GM18508 (cell line): ENCODE data around the gene HOXB4.

ENCODE experiments used
- ATAC-seq: cut with Tn5 transposase; IDR thresholded peaks from one replicate; pipeline ENCODE4 v1.9.1; 2021; ENCODE audit warnings: moderate number of reproducible peaks; ENCODE audit not compliant: insufficient read depth, unreplicated experiment

Gene HOXB4

DNA sequence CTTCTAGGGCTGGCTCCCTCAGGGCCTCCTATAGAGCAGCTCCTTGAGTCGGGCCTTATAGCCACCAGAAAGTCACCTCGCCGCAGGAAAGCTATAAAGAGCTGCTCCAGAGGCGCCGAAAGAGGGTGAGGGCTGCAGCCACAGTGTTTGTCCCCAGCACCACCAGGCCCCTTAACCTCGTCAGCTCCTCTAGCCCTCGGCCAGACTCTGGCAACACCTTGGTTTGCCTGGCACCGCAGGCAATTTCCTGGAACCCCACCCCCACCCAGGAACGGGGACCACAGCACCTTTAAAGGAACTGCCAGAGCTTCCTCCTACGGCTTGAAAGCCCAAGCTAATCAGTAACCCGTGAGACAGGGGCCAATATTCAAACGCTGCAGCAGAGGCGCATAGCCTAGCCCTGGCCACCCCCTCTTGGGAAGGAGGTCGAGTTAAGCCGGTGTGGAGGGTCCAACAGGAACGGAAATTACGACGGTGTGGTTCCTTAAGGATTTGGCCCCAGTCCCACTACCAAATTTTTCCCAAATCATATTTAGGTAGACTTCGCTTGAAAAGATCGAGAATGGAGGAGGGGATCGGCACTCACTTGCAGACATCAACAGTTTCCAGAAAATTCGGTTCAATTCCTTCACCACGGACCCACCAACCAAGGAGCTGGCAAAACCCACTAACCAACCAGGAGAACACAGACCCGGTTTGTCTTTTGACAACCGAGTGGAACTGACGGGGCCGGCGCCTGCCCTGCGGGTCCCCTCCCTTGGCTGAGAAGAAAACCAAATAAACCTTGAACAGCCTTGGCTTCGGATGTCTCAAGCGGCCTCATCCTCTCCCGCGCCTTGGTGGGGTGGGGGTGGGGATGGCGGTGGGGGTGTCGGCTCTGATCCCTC, 23.6 kb upstream of the HOXB4 start:
- ATAC-seq: no peak

DNA sequence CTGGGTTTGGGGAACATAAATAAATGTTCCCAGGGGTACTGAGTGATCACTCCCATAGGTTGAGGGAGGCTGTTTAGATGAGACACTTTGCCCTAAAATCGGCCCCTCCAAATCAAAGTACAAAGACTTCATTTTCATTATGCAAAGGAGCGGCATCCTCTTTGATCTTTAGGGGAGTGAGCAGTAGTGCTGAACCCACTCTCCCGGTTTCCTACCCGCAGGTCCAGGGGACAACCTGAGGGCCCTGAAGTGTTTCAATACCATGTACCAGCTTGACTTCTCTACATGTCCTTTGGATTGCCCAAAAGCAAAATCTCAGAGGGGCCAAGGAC, 23.0 kb upstream of the HOXB4 start:
- ATAC-seq: no peak

DNA sequence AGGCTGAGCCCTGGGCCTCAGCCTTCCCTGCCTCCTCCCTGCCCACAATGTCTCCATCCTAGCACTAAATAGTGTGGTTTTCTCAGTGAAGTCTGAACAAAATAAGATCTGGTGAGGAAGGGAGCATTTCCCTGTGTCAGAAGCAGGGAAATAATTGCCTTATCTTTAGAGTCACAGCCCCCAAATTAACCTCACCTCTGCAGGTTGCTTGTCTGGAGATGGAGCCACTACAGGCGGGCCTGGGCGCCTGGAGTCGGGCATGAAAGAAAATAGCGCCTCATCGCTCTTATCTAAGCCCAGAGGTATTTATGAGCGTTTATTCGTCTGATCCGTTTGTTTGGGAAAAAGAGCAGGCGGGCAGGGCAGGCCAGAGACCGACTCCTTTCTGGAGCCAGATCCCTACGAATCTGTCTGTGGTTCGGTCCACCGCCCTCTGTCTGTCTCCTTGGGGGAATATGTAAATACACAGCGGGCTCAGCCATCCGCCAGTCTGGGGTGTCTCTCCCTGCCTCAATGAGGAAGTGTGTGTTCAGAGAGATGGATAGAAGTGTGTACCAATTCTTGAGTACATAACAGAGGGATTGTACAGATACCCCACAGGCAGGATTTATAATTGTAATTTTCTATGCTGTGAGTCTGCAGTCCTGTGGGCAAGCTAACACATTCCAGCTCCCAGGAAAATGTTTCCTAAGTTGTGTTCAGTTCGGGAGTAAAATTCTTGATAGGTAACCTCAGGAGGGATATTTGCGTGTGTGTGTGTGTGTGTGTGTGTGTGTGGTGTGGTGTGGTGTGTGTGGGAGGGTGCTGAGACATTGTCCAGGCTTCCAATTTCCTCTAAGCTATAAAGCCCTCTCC, 22.3 kb upstream of the HOXB4 start:
- no peak for ATAC-seq

DNA sequence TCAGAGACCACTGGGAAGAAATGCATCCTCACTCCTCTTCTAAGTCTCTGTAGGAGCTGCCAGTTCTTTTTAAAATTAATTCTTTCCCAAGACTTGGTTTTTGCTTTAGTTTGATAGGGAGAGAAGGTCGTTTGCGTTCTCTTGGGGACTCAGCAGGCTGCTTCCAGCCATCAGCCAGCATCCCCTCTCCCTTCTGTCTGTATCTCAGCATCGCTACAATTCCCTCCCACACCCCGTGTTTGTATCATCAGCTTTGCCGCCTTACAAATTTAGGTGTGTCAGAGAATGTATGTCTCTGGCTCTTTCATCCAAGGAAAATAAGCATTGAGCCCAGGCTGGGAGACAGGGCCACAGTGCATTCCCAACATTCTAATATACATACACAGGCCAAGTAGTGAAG, 21.2 kb upstream of the HOXB4 start:
- ATAC-seq: no peak

DNA sequence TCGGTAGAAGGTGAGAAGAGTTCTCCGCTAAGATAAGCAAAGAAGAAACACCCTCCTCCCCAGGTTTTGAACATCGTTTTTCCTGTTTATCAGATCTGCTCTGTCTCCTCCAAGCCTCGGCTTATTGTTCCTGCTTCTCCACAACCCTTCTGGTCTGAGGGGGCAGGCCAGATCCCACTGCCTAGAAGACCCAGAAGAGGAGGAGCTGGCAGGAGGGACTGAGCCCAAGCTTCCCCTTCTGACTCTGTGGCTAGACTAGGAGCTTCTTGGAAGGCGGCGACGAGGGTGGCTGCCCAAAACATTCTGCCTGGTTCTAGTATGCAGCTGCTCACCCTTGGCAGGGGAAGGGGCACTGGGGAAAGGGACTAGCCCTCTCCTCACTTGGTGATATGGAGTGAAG, 20.6 kb upstream of the HOXB4 start:
- no peak for ATAC-seq

DNA sequence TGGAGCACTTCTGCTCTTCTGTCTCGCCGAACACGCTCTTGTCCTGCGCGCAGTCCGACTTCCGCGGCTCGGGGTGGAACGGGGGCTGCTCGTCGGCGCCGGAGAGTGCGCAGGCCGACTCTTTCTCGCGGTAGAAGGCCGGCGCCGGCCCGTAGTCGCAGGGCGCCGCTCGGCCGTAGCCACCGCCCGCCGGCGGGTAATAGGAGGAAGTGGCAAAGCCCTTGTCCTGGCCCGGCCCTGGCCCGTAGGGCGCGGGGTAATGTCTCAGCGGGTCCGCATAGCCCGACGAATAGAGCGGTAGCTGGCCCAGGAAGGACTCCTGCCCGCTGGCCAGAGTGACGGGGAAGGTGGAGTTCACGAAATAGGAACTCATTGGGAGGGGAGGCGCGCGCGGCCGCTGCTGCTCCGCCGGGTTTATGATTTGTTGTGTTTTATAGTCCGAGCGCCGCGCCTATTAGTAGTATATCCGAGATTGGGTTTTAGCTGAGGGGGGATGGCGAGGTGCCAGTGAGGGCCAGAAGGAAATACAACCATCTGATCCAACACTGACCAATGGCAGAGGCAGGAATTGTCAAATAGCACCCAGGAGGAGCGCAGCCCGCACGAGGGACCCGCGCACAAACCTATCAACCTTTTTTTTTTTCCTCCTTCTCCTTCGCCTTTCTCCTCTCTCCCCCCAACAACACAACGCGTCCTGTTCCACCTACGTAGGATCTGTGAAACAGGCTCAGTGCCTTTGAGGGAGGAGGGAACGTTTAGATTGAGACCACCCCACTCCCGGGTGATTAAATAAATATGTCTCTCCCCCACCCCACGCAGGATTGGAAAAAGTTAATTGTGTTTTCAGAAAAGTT, 19.9 kb upstream of the HOXB4 start:
- ATAC-seq: no peak

DNA sequence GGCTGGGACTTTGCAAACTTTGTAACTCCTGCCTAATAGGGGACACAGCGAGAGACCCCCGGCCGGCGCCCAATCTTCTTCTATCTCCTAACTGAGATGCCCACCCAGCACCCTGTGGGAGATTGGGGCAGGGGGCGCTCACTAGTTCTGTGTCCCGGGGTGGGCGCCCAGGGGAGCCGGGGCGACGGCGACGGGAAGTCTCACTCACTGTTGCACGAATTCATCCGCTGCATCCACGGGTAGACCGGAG, 19.3 kb upstream of the HOXB4 start:
- ATAC-seq: no peak

DNA sequence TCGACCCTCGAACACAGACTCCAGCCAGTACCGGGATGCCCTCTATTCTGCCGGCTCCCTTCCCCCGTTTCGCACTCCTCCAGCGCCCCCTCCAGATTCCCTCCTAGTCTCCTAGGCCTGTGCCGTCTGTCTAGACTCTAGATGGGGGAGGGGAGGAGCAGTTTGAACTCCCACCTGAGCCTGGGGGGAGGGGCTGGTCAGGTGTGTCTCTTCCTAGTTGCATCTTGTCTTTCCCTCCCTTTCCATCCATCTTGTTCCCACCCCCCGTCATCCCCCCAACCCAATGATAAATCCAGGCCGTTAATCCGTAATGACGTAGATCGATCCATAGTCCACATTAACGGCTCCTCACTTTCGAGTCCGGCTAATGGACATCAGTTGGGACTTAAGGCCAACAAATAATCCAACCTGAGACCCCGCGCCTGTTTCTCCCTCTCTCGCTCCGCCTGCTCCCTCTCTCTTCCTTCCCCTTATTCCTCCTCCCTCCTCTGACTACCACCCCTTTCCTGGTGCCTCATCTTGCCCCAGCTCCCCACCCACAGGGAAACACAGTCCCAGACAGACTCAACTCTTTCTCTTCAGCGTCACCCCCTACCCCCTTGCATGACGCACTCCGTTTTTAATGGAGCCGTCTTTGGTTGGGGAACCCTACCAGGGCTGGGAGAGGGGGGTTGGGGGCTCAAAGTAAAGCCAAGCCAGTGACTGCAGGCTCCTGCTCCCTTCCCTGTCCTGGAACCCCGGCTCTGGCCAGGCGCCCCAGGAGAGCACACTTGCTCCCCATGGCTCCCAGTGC, 18.8 kb upstream of the HOXB4 start:
- no peak for ATAC-seq

DNA sequence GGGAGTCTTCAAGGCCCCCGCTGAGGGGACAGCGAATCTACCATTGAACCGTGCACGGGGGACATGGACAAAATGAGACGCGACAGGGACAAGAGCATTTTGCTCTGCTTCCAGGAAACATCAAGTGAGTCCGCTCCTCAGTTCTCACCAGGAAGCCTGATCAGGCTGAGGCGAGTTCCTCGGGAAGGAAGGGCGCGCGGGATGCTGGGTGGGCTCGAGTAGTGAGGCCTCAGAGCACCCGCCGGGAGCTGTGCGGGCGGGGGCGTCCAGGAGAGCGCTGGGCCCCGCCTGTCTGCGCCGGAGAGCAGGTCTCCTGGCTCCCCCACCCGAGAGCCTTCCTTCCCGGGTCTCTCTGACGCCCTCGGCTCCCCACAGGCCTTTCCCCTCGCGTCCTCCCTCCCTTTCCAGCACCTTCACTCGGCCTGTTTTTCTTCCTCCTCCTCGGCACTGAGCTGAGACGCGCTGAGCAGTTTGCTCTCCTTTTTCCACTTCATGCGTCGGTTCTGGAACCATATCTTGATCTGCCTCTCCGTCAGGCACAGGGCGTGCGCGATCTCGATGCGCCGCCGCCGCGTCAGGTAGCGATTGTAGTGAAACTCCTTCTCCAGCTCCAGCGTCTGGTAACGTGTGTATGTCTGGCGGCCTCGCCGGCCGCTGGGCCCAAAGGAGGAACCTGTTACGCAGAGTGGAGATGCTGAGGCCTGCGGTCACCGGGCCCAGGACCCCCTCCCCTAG, 18.0 kb upstream of the HOXB4 start:
- no peak for ATAC-seq

DNA sequence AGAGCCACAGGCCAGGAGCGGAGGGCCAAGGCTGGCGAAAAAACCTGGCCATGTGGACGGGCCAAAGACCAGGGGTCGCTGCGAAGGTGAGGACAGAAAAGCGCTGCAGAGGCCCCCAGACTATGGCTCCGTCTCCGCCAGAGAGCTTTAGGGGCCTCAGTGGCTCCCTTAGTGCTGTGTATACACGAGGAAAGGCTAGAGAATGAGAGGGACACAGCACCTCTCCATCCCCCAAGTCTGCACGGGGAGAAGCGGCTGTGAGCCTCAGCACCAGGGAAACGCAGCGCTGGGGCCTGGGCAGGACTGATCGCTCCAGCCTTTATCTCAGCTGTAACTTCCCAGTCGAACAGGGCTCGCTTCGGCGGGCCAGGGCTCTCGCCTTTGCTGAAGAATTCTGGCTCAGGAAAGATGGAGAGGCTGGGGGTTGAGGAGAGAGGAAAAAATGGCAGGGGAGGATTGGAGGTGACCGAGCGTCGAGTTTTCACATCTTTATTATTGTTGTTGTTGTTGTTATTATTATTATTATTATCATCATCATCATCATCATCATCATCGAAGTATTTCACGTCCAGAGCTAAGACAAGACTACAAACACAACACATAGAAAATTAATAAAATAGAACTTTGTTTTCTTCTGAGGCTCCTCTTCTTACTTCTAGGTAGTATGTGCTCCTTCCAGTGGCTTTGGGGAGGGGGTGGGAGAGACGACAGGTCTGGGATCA, 17.3 kb upstream of the HOXB4 start:
- no peak for ATAC-seq

DNA sequence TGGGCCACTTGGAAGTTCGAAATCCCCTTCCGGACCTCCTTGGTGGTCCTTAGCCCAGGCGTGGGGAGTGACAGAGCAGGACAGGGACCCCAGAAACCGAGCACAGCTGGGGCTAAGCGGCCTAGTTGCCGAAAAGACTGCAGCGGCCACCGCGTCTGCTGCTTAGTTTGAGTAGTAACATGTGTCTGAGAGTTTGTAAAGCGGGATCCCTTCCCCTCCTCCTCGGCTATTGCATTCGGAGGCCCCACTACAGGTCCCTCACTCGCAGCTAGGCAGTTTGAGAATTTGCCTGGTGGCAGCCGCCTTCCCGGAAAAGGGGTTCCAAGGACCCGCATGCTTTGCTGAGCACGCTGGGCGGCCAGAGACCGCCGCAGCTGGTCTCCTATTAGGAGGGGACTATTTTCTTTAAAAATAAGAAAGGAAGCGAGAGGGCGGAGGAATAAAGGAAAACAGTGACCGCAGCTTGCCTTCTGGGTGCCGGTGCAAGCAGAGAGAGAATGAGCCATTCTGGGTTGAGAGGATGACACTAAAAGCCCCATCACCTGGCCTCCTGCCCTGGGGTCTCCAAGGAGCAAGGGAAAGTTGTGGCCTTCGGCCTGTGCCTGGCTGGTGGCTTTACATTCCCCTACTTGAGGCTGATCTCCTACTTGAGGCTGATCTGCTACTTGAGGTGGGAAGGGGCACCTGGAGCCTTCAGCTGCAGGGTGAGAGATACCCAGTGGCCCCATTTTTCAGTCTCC, 16.6 kb upstream of the HOXB4 start:
- ATAC-seq: no peak

DNA sequence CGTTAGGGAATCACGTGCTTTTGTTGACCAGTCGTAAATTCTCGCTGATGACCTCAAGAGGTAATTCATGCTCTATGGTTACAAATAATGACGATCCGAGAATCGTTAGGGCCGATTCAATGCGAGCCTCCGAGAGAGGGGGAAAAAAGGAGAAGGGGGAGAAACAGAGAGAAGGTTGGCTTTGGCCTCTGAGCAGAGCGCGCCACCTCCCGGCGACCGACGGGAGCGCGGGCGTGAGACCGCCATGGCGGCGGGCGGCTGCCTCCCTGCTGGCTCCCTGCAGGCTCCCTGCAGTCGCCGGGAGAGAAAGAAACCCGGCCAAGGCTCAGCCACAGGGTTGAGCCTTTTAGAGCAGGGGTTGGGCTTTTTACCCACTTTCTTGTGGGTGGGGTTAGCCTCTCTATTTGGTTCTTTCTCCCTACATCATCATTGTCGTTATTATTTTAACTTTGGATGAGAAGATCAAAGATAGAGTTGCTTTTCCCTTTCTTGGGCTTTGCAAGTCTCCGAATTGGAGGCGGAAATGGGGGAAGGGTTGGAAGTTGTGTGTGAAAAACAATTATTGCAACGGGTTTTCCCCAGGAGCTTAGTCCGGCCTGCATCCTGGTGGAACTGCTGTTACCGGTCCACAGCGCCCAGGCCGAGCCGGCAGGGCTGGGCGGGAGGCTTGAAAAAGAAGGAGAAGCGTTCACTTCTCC, 15.8 kb upstream of the HOXB4 start:
- ATAC-seq: no peak

DNA sequence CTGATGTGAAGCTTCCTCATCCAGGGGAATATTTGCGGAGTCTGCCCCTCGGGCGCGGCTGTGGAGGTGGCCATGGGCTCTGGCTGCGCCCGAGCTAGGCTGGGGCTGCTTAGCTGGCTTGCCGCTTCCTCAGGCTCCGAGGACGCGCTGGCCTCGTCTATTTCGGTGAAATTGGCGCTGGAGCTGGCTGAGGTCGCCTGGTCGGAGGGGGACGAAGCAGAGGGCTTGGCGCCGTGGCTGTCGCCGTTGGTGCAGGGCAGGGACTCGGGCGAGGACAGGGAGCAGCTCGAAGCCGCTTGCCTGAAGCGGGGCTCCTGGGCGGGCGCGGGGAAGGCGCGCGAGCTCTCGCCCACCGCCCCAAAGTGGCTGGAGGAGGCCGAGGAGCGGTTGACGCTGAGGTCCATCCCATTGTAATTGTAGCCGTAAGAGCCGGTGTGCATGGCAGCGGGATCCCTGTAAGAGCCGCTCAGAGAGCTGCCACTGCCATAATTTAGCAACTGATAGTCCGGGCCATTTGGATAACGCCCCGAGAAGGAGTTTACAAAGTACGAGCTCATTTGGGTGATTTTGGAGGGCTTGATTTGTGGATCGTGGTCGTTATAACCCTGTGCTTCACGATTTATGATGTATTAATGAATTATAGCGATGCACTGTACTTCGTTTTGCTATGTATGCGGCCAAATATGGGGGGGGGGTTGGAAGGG, 15.1 kb upstream of the HOXB4 start, which contains the start of gene HOXB5:
Gene HOXB5, minus strand, starts transcription at position 654 of the 704 bp plus-strand sequence. Its CDS starts 97 bp downstream, at position 557.
- ATAC-seq: no peak

DNA sequence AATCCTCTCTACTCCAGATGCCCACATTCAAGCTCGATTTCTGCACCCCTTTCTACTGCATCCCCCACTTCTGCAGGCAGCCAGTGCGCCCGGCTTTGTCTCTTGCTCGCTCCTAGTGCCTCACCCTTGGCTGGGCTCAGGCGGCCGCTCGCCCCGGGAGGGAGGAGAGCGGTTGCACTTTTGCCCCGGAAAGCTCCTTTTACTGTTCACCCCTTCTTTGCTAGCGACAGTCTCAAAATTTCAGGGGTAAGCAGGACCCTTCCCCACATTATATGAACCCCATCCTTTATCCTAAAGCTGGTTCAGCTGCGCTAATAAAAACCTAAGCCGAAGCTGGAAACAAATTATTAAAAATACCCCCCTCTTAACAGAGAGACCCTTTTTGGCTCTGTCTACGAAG, 14.4 kb upstream of the HOXB4 start:
- no peak for ATAC-seq

DNA sequence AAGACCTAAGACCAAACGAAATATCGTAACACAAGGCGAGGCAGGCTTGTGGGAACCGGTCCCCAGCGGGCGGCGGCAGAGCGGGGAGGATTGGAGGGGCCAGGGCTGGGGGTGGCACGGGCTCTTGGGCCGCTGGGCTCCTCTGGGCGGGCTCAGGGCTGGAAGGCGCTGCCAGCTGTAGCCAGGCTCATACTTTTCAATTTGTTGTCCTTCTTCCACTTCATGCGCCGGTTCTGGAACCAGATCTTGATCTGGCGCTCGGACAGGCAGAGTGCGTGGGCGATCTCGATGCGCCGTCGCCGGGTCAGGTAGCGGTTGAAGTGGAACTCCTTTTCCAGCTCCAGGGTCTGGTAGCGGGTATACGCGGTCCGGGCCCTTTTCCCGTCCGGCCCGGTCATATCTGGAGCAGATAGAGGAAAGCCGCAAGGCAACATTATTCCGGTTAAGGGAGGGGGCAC, 13.9 kb upstream of the HOXB4 start:
- no peak for ATAC-seq

DNA sequence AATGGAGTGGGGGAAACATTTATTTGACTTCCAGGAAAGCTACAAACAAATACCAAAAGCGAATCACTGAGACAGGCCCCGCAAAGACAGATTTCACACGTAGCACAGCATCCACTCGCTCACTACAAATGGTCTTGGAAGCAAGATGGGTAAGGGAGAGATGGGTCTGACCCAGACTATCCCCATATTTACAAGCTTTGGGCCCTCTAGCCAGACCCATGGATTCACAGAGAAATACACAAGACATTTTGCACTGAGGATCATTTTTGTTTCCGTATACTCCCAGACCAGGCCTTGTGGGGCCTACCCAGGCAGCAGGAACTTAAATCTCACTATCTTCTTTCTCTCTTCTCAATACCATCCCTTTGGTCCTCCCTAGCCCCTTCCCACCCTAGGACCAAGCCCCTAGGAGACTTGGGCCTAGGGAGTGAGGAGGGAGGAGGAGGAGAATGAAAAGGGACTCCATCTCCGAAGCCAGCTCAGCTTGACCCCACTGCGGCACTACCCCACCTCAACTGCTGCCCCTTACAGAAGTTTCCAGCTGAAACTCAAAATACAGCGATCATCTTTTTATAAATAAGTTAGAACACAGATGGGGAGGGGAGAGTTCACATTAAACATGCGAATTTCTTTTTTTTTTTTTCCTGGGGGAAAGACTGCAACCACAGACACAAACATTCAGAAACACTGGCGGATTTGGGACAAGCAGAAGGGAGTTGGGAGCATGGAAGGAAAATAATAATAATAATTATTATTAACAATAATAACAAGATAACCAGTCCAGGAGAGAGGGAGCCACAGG, 13.3 kb upstream of the HOXB4 start:
- ATAC-seq: no peak
